ENCODE data around the gene TMEM97.

DNA sequence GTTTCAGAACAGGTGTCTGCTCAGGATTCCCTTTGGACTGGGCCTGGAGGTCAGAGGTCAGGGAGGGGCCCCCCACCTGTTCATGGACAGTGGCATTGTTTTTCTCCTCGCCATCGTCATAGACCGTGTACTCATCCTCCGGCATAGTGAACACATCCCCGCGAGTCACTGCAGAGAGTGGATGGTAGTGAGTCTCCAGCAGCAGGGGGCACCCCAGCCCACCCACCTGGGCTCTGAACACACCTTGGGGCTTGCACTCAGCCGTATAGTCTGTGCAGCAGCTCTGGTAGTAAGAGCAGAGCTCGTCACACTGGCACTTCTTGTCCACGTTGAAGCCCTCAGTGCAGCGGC is 50.7 kb downstream of the TMEM97 start:
- TF ChIP-seq POLR2A (IDR thresholded peaks at IDR 0.05), result no peak
- TF ChIP-seq, protein P1, sequence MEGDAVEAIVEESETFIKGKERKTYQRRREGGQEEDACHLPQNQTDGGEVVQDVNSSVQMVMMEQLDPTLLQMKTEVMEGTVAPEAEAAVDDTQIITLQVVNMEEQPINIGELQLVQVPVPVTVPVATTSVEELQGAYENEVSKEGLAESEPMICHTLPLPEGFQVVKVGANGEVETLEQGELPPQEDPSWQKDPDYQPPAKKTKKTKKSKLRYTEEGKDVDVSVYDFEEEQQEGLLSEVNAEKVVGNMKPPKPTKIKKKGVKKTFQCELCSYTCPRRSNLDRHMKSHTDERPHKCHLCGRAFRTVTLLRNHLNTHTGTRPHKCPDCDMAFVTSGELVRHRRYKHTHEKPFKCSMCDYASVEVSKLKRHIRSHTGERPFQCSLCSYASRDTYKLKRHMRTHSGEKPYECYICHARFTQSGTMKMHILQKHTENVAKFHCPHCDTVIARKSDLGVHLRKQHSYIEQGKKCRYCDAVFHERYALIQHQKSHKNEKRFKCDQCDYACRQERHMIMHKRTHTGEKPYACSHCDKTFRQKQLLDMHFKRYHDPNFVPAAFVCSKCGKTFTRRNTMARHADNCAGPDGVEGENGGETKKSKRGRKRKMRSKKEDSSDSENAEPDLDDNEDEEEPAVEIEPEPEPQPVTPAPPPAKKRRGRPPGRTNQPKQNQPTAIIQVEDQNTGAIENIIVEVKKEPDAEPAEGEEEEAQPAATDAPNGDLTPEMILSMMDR (IDR thresholded peaks at IDR 0.05), result no peak

Measured in ovary (tissue), 3 donors.